Measurements from ENCODE around the gene RBM19.
"Not testable (repeated sequence)": the region's sequence is repeated elsewhere in the genome, so short reads cannot be mapped to it uniquely, and the experiment has no call there.

RBM19 gene, protein sequence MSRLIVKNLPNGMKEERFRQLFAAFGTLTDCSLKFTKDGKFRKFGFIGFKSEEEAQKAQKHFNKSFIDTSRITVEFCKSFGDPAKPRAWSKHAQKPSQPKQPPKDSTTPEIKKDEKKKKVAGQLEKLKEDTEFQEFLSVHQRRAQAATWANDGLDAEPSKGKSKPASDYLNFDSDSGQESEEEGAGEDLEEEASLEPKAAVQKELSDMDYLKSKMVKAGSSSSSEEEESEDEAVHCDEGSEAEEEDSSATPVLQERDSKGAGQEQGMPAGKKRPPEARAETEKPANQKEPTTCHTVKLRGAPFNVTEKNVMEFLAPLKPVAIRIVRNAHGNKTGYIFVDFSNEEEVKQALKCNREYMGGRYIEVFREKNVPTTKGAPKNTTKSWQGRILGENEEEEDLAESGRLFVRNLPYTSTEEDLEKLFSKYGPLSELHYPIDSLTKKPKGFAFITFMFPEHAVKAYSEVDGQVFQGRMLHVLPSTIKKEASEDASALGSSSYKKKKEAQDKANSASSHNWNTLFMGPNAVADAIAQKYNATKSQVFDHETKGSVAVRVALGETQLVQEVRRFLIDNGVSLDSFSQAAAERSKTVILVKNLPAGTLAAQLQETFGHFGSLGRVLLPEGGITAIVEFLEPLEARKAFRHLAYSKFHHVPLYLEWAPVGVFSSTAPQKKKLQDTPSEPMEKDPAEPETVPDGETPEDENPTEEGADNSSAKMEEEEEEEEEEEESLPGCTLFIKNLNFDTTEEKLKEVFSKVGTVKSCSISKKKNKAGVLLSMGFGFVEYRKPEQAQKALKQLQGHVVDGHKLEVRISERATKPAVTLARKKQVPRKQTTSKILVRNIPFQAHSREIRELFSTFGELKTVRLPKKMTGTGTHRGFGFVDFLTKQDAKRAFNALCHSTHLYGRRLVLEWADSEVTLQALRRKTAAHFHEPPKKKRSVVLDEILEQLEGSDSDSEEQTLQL

DNA sequence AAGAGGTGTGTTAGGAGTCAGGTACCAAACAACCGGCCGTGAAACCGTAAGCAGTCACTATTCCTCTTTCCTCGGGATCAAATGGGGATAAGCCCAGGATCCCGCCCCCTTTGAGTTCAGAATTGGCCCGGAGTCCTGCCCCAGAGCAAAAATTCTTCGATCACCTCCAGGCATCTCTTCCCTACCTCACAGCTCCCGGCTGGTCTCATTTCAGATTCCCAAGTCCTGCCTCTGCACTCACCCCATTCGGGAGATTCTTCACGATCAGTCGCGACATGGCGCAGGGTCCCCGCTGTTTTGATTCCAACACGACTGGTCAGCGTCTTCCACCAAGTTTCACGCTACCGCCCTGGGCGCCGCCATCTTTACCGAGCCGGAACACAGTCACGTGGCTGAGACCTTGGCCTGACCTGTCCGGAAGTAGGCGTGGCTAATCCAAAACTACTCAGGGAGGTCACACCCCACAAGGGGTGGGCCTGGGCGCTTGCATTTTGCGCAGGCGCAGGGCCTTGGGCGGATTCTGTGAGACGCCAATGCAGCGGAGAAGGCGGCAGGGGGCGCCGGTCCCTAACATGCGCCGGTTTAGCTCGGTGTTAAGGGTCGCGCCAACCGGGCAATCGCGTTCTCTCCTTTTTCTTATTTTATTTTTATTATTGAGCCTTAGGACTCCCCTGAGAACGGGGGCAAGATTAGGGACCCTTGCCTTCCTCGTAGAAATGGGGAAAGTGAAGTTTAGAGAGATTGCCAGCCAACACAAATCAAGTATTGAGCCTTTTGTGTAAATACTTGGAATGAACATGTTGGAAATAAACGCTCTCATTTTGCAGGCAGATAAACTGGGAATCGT lies at the start of gene RBM19:
Gene RBM19, minus strand, starts transcription at position 375 of the 847 bp plus-strand sequence. Its CDS starts 98 bp downstream, at position 277.
- DNase-seq, result peak; percentile 99

DNA sequence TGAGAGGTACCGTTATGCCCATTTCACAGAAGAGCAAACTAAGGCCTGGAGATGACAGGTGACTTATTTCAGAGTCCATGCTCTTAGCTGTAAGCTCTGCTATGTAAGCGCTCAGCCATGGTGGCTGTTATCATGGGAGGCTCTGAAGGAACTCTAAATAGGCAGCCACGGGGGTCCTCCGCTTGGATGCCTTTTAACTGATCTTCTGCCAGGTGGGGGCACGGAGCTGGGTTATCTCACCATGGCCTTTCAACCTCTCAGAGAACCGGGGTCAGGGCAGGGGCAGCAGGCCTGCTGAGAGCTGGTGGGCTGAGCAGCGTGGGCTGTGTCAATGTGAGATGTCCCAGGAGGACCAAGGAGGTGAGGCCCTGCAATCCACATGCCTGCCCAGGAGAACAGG lies 49.7 kb upstream of the RBM19 start:
- no peak for DNase-seq

DNA sequence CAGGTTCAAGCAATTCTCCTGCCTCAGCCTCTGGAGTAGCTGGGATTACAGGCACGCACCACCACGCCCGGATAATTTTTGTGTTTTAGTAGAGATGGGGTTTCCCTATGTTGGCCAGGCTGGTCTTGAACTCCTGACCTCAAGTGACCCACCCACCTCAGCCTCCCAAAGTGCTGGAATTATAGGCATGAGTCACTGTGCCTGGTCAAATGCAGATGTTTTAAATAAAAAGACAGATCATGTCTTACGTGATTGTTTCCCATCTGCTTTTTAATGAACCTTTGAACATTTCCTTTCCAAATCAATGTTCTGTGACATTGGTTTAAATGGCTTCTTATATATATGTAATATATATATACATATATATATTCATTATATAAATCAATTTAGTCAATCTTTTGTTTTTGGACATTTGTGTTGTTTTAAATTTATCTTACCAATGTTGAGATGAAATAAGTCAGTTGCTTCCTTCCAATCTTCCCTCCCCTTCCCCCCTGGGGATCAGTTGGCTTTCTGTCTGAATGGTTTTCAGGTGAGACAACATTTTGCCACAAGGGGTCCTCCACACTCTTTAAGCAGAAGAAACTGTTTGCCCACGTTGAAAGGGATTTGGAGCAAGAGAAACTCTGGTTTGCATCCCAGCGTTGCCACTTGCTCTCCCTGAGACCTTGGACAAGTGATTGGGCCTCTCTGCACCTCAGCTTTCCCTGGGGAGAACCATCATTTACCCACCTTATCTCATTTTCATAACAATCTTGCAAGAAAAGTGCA lies 47.6 kb upstream of the RBM19 start:
- no peak for DNase-seq

- DNase-seq, result no peak
Observed at GRCh38 chr12:114012744-114013431, 46.8 kb upstream of the RBM19 start.

GRCh38 chr12:114011711-114012110 lies 45.6 kb upstream of the RBM19 start:
- DNase-seq, result no peak

- DNase-seq, result no peak
Observed at GRCh38 chr12:114006482-114007425, 40.6 kb upstream of the RBM19 start.

DNA sequence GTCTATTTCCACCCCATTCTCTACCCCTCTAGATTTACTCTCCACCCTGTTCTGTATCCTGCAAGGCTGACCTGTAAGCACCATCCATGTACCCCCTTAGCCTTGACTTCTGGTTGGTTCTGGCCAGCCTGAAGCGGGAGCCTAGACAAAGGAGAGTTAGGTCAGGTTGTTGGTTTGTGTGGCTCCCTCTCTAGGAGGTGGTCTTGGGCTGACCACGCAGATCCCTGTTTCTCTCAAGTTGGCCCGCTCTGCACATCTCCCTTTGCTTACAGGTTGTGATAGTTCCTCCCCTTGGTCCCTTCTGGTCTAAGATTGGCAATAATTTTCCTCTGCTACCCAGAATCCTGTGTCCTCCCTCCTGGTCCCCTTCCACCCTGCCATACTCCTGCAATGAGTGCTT lies 38.3 kb upstream of the RBM19 start:
- no peak for DNase-seq

DNA sequence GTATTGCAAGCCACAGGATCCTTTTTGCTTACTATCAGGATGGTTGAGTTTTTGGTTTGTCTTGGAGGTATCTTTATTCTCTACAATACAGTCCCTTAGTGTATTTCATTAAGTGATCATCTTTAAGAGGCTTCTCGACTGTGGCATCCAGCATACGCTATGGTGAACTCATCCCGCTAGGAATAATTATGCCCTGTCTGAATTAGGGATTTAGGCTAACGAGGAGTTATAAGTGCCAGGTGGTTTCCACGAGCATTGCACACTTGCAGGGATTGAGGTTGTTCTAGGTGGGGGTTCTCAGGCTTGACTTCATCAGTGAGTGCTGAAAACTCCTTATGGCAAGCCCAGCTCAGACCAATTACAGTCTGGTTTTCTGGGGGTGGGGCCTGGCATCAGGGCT lies 37.2 kb upstream of the RBM19 start:
- no peak for DNase-seq

DNA sequence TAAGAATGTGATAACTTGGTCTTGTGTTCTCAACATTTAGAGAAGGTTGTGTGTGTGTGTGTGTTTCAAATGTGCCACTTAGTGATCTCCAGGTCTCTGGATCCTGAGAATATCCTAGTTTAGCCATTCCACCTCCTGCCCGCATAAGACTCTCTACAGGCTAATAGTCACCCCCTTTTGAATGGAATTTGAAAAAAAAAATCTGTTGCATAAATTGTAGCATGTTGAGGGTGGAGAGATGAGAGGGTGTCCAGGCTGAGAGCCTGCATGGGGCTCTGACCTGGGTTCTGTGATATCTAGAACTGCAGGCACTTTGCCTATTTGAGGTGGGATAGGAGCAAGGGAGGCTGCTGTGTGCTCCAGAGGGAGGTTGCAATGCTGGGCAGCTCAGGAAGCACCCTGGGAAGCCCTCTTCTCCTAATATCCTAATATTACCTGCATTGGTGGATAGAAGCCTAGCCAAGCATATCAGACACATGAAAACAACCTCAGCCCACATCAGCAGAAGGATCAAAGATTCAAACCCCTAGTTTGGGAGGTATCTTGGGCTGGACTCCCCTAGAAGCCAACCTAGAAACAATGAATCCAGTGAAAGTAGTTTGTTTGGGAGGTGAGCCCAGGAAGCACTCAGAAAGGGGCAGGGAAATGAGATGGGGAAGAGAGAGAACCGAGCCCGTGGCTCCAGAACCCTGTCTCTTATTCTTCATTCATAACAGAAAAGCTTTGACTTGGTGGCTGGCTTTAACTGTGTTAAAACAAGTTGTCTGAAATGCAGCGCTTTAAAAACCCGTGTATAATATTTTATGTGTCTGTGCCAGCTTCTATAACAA lies 35.6 kb upstream of the RBM19 start:
- DNase-seq, result no peak

- DNase-seq, result no peak
Observed at GRCh38 chr12:114000861-114001260, 34.7 kb upstream of the RBM19 start.

GRCh38 chr12:114000261-114000660 lies 34.1 kb upstream of the RBM19 start:
- DNase-seq, result not testable (repeated sequence)

GRCh38 chr12:113997365-113997764 lies 31.2 kb upstream of the RBM19 start:
- DNase-seq, result no peak

- DNase-seq, result no peak
Observed at GRCh38 chr12:113996026-113996425, 29.9 kb upstream of the RBM19 start.

- DNase-seq, result no peak
Observed at GRCh38 chr12:113994051-113994450, 27.9 kb upstream of the RBM19 start.

DNA sequence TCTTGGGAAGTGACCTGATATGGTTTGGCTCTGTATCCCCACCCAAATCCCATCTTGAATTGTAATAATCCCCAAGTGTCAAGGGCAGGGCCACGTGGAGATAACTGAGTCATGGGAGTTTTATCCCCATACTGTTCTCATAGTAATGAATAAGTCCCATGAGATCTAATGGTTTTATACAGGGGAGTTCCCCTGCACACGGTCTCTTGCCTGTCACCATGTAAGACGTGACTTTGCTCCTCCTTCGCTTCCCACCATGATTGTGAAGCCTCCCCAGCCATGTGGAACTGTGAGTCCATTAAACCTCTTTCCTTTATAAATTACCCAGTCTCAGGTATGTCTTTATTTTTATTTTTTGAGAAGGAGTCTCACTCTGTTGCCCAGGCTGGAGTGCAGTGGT lies 26.6 kb upstream of the RBM19 start:
- DNase-seq, result not testable (repeated sequence)

GRCh38 chr12:113991224-113992044 lies 25.3 kb upstream of the RBM19 start:
- no peak for DNase-seq

DNA sequence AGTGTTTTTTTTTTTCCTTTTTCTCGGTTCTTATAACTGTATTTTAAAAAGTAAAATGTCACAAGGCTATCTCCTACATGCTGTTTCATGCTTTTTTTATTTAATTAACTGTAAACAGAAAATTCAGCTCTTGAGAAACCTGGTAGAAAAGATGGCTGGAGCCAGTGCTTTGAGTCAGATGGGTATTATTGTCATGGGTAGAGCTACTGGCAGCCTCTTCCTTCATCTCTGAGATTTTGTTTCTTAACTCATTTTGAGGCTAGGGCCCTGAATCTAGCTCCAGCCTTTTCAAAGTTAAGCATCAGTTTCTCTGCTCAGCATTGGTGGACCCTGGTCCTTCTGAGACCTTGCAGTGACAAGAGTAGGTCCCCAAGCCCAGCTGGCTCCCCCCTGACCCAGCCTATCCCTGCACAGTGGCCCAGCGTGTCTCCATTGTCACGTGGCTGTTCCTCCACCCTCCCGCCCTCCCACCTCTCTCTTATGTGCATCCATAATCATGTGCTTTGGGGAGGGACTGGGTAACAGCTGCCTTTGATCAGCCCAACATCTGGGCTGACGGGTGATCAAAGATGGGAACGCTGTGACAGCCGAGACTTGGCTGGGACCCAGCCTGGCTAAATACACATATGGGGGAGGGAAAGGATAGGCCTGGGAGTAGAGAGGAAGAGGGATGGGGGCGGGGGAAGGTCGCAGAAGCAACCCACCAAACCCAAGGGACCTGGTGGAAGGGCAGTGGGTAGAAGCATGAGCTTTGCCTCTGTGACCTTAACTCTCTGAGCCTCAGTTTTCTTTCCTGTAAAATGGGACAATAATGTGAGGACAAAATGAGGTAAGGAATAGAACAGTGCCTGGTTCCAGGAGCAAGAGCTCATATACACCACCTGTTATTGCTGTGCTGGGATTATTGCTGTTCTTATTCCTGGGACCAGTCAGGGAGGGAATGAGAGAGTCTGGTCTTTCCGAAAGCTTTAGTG lies 24.4 kb upstream of the RBM19 start:
- no peak for DNase-seq
